Fibroblast of peridontal ligament (primary cell): ENCODE data around the gene ING5.
"Not testable (repeated sequence)": the region's sequence is repeated elsewhere in the genome, so short reads cannot be mapped to it uniquely, and the experiment has no call there.

Source experiments
- DNase-seq: peaks from one replicate; pipeline ENCODE4 v3.0.0-alpha.2; 2010; ENCODE audit errors: extremely low read depth

ING5 gene

GRCh38 chr2:241739177-241739576, 37.3 kb downstream of the ING5 start:
- DNase-seq = no peak

DNA sequence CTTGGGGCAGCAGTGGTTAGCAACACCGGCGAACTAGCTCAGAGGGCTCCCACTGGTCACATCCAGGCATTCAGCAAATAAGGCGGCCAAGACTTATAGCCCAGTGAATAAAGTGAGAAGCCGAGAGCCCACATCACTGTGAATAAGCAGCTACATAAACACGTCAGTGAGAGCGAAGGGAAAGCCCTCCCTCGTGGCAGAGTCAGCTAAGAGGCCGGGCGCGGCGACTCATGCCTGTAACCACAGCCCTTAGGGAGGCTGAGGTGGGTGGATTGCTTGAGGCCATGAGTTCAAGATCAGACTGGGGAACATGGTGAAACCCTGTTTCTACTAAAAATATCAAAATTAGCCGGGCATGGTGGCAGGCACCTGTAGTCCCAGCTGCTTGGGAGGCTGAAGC, 37.8 kb downstream of the ING5 start:
- peak; percentile 76 for DNase-seq

- DNase-seq = no peak
Measured at GRCh38 chr2:241741016-241741415, 39.2 kb downstream of the ING5 start.

DNA sequence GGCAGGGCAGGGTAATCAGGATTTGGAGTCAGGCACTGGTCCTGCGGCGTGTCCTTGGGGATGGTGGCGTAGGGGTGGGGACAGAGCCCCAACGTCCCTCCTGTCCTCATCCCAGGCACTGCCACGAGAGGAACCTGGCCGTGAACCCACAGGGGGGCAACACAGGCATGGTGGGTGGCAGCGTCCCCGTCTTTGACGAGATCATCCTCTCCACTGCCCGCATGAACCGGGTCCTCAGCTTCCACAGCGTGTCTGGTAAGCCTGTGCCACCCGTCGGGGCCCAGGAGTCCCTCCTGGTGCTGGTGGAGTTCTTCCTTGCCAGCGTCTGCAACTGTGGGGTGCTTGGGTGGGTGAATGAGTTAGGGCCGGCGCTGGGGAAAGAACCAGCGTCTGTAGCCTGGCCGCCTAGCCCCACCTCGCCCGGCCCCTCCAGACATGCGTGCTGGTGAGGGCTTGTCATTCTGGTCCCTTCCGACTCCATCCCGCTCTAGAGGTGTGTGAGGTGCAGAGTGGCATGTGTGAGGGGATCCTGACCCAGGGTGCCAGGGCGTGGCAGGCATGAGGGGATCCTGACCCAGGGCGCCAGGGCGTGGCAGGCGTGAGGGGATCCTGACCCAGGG, 40.6 kb downstream of the ING5 start:
- no peak for DNase-seq

GRCh38 chr2:241743008-241743407, 41.2 kb downstream of the ING5 start:
- DNase-seq = not testable (repeated sequence)

DNA sequence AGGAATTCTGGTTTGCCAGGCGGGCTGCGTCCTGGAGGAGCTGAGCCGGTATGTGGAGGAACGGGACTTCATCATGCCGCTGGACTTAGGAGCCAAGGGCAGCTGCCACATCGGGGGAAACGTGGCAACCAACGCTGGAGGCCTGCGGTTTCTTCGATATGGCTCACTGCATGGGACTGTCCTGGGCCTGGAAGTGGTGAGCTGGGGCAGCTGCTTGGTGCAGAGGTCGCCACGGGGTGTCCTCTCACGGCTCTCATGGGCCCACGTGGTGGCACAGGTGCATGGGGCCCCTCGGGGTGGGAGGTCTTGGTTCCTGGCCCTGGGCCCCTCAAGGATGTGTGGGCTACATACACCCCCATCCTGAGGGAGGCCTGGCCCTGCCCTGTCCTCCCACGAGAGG, 41.8 kb downstream of the ING5 start:
- no peak for DNase-seq

DNA sequence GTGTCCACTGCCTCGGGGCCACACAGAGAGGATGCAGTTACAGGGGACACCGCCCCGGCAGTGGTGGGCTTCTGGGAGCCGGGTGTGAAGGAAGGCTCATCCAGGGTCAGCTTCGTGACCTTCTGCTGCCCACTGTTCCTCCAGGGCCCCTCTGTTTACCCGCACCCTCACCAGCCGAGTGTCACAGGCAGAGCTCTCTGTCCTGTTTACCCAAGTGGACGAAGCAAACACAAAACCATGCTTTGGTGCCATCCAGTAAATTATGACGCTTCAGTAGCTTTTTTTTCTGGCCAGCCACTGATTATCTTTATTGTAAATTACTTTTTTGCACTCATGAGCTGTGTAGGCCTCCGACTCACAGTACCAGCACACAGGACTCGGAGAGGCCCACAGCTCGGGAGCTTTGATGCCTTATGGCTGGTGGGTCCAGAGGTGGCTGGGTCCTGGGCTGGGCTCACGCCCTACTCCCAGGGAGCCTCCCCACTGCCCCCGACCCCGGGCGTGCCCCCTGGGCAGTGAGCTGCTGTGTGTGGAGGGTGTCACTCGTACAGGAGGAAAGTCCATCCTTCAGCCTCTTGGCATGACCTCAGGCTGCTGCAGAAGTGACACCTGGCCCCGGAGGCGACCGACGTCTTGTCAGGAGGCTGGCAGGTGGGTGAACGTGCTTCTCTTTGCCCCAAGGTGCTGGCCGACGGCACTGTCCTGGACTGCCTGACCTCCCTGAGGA, 42.4 kb downstream of the ING5 start:
- DNase-seq = no peak

DNA sequence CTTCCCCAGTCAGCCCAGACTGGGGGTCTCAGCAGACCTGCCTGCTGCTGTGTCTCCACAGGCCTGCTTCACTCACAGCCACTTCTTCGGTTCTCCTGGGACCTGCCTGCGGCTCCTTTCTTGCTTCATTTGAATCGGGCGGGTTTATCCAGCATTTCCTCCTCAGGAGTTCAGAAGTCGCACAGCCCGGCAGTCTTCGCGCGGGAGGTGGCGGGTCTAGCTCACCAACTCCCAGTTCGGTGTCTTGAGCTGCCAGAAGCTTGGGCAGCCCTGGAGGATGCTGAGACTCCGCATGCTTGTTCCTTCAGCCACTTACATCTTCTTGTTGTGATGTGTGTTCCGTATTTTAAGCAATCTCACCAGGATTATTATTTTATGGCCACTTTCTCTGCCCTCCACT, 43.4 kb downstream of the ING5 start:
- no peak for DNase-seq

DNA sequence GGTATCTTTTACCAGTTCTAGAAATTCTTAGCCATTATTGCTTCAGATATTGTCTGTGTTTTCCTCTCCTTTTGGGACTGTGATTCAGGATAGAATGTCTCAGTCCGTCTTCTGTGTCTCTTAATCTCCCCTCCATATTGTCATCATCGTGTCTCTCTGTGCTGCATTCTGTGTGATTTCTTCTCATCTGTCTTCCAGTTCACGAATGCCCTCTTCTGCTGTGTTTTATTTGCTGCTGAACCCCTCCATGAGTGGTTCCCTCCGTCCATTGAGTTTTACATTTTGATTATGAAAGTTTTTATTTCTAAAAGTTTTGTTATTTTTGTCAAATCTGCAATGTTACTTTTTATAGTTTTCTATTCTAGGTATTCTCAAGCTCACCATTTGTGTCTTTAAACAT, 44.2 kb downstream of the ING5 start:
- DNase-seq = no peak

GRCh38 chr2:241748468-241749256, 46.8 kb downstream of the ING5 start:
- DNase-seq = no peak

GRCh38 chr2:241750076-241750840, 48.4 kb downstream of the ING5 start:
- DNase-seq = no peak

GRCh38 chr2:241751152-241751551, 49.3 kb downstream of the ING5 start:
- DNase-seq = no peak

GRCh38 chr2:241751776-241752175, 49.9 kb downstream of the ING5 start:
- no peak for DNase-seq

DNA sequence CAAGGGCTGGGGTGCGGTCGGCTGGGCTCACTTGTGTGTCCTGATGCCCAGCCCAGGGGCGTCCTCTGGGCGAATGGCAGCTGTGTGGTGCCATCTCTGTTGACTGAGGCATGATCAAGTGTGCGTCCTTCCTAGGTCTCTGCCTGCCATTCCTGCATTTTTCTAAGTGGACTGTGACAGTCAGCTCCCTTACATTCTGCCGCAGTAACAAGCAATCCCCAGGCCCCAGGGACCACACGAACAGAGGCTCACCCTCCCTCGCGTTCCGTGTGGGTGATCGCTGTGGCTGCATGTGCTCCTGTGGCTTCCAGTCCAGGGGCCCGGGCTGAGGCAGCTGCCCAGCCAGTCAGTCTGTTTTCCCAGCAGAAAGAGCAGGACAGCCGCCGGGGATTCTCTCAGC, 50.4 kb downstream of the ING5 start:
- DNase-seq = no peak

- DNase-seq = no peak
Measured at GRCh38 chr2:241752689-241753276, 50.9 kb downstream of the ING5 start.

DNA sequence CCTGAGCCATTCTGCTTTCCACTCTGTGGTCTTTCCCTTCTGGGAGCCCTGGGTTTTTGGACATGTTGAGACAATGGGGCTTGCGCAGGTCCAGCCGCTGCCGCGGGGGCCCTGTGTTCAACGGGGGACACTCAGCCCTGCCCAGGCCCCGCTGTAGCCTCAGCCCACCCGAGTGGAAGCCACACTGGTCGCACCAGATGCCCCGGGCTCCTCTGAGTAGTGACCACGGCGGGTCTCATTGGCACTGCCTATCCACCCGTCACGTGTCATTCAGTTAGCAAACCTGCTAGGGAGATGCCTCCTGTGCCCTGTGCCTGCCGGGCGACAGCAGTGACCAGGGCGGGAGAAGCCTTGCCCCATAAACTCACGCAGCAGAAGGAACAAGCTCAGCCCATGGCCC, 51.7 kb downstream of the ING5 start:
- no peak for DNase-seq

GRCh38 chr2:241754042-241754441, 52.2 kb downstream of the ING5 start:
- DNase-seq = no peak

- DNase-seq = no peak
Measured at GRCh38 chr2:241755166-241755565, 53.3 kb downstream of the ING5 start.

GRCh38 chr2:241755777-241756176, 53.9 kb downstream of the ING5 start:
- DNase-seq = no peak

GRCh38 chr2:241759067-241759807, 57.4 kb downstream of the ING5 start:
- DNase-seq = no peak

DNA sequence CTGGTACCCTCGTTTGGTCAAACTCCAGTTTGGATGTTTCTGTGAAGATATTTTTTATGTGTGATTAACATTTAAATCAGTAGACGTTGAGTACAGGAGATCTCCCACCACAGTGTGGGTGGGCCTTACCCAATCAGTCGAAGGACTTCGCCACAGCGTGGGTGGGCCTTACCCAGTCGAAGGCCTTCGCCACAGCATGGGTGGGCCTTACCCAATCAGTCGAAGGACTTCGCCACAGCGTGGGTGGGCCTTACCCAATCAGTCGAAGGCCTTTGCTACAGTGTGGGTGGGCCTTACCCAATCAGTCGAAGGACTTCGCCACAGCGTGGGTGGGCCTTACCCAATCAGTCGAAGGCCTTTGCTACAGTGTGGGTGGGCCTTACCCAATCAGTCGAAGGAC, 58.1 kb downstream of the ING5 start:
- DNase-seq = not testable (repeated sequence)
